ENCODE data around the gene GNG4. TPM values are rescaled to one million over a fixed set of nuclear protein-coding genes. Genes with fewer than 3 reads are reported as not detected.

The GNG4 gene
- total and polyA plus RNA-seq, 8 donors = 1.1 to 3.2 (median 2.0) TPM; not detected in 2

GRCh38 chr1:235673981-235674380, 24.4 kb upstream of the GNG4 start:
- Histone ChIP-seq H3K27me3 (no peaks in the 10 kb centered on the region), H3K9me3 (peaks cover 0 to 43% of the 10 kb centered on the region in 2 donors), H3K36me3 (peaks cover 5 to 94% of the 10 kb centered on the region in 2 donors), H3K4me1 (no peaks in the 10 kb centered on the region), H3K4me3 (no peak overlapping the region), H3K27ac (no peak overlapping the region)
- intact Hi-C loops (cut with DNase I) = no loop called here
- TF ChIP-seq CTCF (IDR thresholded peaks at IDR 0.05) = no peak
- DNase-seq (no peak), ATAC-seq (no peak)

GRCh38 chr1:235671992-235672391, 22.4 kb upstream of the GNG4 start:
- Histone ChIP-seq H3K36me3 (peaks cover 5 to 91% of the 10 kb centered on the region in 2 donors), H3K4me1 (no peaks in the 10 kb centered on the region), H3K4me3 (no peak overlapping the region), H3K27me3 (no peaks in the 10 kb centered on the region), H3K9me3 (peaks cover 0 to 43% of the 10 kb centered on the region in 2 donors), H3K27ac (no peak overlapping the region)
- ATAC-seq (no peak), DNase-seq (no peak)
- TF ChIP-seq CTCF (IDR thresholded peaks at IDR 0.05) = no peak
- intact Hi-C loops (cut with DNase I) = no loop called here

- H3K27me3 ChIP-seq = no peaks in the 10 kb centered on the region
- peaks cover 0 to 35% of the 10 kb centered on the region in 2 donors for H3K9me3 ChIP-seq
- no peak for DNase-seq
- intact Hi-C loops (cut with DNase I) = no loop called here
- H3K4me1 ChIP-seq = no peaks in the 10 kb centered on the region
- H3K36me3 ChIP-seq = peaks cover 0 to 74% of the 10 kb centered on the region in 2 donors
- no peak overlapping the region for H3K4me3 ChIP-seq
- ATAC-seq = no peak
- no peak overlapping the region for H3K27ac ChIP-seq
- no peak for TF ChIP-seq CTCF (IDR thresholded peaks at IDR 0.05)
These were observed 20.7 kb upstream of the GNG4 start for GRCh38 chr1:235670157-235670776.

GRCh38 chr1:235669277-235669676, 19.7 kb upstream of the GNG4 start:
- Histone ChIP-seq H3K27ac (no peak overlapping the region), H3K27me3 (no peaks in the 10 kb centered on the region), H3K36me3 (peaks cover 0 to 67% of the 10 kb centered on the region in 2 donors), H3K9me3 (peaks cover 0 to 35% of the 10 kb centered on the region in 2 donors), H3K4me3 (no peak overlapping the region), H3K4me1 (no peaks in the 10 kb centered on the region)
- intact Hi-C loops (cut with DNase I) = no loop called here
- no peak for ATAC-seq
- no peak for TF ChIP-seq CTCF (IDR thresholded peaks at IDR 0.05)
- DNase-seq = no peak

GRCh38 chr1:235663628-235664027, 14.0 kb upstream of the GNG4 start:
- Histone ChIP-seq H3K4me1 (no peaks in the 10 kb centered on the region), H3K4me3 (no peak overlapping the region), H3K27me3 (no peaks in the 10 kb centered on the region), H3K27ac (no peak overlapping the region), H3K36me3 (peaks cover 0 to 61% of the 10 kb centered on the region in 2 donors), H3K9me3 (no peaks in the 10 kb centered on the region)
- DNase-seq = no peak
- no peak for TF ChIP-seq CTCF (IDR thresholded peaks at IDR 0.05)
- ATAC-seq = no peak
- intact Hi-C loops (cut with DNase I) = no loop called here

All from left lung (tissue), 10 donors.